RKO (cell line): ENCODE data around the gene ID1.
A peak's percentile ranks its signal among the peaks of the same experiment; 100 is the strongest.
"Not testable (repeated sequence)": the region's sequence is repeated elsewhere in the genome, so short reads cannot be mapped to it uniquely, and the experiment has no call there.

Experiments used
- DNase-seq: peaks from one replicate; pipeline ENCODE4 v3.0.0-alpha.2; 2016; ENCODE audit warnings: low spot score

ID1 gene

GRCh38 chr20:31573555-31574321, 31.4 kb upstream of the ID1 start:
- DNase-seq, result no peak

DNA sequence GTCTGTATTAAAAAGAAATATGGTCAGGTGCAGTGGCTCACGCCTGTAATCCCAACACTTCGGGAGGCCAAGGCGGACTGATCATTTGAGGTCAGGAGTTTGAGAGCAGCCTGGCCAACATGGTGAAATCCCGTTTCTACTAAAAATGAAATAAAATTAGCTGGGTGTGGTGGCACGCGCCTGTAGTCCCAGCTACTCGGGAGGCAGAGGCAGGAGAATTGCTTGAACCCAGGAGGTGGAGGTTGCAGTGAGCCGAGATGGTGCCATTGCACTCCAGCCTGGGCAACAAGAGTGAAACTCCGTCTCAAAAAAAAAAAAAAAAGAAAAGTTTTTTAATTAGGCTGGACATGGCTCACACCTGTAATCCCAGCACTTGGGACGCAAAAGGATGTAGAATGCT, 30.1 kb upstream of the ID1 start:
- DNase-seq, result not testable (repeated sequence)

- DNase-seq, result no peak
Measured at GRCh38 chr20:31576751-31577150, 28.3 kb upstream of the ID1 start.

DNA sequence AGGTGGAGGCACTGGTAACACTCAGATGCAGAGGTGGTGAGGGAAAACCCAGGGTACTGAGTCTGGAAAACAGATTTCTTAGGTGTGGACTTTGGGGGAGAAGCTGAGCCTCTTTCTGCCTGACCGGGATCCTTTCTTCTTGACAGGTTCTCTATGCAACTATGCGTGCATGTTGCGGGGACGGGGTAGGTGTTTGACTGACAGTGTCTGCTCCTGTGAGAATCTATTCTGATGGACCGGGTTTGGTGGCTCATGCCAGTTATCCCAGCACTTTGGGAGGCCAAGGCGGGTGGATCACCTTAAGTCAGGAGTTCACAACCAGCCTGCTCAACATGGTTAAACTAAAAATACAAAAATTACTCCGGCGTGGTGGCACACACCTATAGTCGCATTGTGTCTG, 27.9 kb upstream of the ID1 start:
- DNase-seq, result no peak

DNA sequence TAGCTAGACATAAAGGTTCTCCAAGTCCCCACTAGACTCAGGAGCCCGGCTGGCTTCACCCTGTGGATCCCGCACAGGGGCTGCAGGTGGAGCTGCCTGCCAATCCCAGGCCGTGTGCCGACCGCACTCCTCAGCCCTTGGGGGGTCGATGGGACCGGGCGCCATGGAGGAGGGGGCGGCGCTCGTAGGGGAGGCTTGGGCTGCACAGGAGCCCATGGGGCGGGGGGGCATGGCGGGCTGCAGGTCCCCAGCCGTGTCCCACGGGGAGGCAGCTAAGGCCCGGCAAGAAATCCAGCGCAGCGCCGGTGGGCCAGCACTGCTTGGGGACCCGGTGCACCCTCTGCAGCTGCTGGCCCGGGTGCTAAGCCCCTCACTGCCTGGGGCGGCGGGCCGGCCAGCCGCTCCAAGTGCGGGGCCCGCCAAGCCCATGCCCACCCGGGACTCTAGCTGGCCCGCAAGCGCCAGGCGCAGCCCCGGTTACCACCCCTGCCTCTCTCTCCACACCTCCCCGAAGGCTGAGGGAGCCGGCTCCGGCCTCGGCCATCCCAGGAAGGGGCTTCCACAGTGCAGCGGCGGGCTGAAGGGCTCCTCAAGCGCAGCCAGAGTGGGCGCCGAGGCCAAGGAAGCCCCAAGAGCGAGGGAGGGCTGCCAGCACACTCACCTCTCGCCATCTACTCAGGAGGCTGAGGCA, 26.5 kb upstream of the ID1 start:
- DNase-seq, result no peak

DNA sequence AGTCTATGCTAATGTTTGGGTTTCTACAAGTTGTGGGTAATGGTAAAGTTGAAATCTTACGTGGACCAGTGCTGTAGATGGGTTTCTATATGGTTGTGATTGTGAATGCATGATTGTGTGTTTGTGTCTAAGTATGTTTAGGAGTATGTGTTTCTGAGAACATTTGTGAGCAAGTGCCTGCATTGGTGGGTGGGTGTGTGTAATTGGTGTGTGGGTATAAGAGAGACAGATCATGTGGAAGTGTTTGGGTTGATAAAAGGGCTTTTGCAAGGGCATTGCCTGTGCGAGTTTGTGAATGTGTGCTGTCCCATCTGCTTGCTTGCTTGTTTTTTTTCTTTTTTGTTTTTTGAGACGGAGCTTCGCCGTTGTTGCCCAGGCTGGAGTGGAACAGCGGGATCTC, 25.8 kb upstream of the ID1 start:
- no peak for DNase-seq

GRCh38 chr20:31579941-31580651, 25.0 kb upstream of the ID1 start:
- DNase-seq, result not testable (repeated sequence)

GRCh38 chr20:31580706-31581105, 24.4 kb upstream of the ID1 start:
- no peak for DNase-seq

- no peak for DNase-seq
Measured at GRCh38 chr20:31581391-31581790, 23.7 kb upstream of the ID1 start.

DNA sequence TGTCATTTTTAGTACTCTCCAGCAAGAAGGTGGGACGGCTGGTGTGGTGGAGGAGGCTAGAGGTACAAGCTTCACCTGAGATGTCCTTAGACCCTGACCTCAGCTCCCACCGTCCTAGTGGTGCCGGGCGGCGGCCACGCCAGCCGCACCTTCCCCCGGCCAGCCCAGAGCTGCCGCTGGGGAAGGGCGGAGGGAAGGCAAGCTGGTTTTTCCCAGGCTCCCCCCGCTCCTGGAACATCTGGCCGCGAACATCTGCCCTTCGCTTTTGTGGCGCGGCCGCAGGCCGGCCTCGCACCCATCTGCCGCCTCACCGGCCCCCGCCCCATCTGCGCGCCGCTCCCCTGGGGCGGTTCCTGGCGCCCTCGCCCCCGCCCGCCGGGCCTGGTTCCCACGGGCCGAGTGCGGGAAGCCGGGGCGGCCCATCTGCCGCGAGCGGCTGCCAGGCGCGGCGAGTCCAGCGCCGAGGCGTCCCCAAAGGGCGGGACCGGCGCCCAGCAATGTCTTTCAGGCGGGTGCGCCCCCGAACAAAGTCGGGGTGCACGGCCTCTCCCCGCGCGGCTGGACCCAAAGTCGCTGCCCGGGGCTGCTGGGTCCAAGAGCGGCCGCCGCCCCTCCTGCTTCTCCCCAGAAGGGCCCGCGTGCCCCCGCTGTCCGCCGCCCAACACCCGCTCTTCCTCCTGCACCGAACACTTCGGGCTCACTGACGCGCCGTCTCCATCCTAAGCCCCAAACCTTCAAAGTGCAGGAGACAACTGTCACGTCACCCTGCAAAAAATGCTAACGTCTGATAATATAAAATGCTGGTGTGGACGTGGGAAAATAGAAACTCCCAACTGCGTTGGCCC, 17.3 kb upstream of the ID1 start:
- no peak for DNase-seq

DNA sequence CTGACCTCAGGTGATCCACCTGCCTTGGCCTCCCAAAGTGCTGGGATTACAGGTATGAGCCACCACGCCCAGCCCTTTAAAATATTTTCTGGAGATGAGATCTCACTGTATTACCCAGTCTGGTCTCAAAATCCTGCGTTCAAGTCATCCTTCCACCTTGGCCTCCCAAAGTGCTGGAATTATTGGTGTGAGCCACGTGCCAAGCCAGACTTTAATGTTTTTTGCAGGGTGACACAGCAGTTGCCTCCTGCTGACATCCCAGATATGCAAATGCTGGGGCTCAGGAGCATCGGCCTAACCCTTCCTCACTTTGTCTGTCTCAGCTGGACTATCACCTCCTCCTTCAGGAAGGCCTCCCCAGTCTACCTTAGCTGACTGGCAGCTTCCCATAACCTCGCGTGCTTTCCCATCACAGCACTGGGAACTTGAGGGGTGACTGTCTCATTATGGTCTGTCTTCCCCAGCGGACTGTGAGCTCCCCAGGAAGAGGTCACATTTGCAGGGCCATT, 14.3 kb upstream of the ID1 start:
- no peak for DNase-seq

DNA sequence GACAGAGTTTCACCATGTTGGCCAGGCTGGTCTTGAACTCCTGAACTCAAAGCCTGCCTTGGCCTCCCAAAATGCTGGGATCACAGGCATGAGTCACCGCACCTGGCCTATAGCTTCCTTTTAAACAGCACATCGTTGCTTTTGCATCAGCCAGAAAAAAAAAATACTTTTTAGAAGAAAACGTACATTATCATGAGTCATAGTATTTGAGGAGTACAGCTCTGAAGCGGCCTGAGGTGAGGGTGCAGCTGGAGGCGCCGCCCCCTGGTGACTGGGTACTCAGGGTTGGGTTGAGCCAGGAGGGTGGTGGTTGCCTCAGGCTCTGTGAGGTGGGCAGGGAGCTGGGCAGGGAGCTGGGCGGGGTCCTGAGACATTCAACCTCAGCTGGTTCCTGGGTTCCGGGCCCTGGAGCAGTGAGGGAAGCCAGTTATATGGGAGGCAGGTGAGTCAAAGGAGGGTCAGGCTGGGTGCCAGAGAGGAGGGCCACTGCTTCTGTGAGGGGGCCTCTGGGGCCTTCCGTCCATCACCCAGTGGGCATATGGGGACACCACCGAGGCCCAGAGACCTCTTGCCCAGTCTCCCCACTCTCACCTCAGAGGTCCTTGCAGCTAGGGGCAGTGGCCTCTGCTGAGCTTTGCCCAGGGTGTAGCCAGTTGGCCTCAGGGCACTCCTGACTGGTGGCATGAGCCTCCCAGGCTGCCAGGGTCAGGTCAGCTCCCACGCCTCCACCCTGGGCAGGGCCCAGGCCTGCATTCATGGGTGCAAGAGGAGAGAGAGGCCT, 11.7 kb upstream of the ID1 start:
- DNase-seq, result peak; percentile 91

GRCh38 chr20:31594002-31594557, 11.0 kb upstream of the ID1 start:
- no peak for DNase-seq

GRCh38 chr20:31594558-31595379, 10.3 kb upstream of the ID1 start:
- no peak for DNase-seq

DNA sequence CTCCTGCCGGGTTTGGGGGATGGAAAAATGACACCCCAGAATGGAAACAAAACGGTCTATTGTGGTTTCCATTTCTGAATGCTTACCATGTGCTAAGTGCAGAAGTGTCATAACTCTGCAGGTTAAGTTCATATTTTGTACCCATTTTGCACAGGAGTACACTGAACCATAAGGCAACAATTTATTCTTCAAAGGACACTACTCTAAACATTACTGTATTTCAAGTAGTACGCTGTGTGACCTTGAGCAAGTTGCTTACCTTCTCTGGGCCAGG, 9.8 kb upstream of the ID1 start:
- DNase-seq, result no peak

DNA sequence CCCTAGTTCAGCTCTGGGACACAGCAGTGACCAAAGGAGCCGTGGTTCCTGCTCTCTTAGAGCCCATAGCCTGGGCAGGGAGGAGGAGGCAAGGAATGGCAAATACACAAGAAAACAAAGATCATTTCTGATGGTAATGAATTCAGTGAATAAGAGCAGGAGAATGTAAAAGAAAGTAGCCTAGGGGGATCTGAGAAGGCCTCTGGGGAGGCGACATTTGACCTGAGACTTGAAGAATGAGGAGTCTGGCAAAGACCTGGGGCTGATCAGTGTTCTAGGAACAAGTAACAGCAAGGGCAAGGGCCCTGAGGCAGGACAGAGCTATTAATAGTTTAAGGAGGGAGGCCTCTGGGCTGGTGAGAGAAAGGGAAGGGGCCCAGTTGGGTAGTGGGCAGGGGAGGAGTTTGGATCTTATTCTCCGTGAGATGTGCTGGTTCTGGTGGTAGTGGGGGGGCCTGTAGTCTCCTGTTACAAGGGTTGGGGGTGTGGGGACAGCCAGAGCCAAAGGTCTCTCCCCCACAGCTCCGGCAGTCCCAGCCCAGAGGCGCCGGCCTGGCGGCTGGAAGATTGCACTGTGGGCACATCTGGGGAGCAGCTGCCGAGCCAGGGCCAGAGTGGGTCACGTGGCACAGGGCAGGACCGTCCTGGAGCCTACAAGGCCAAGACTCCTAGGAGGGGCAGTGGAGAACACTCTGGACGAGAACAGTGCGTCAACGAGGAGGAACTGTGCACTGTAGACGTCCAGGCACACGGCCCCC, 9.3 kb upstream of the ID1 start:
- no peak for DNase-seq

GRCh38 chr20:31596412-31596715, 8.7 kb upstream of the ID1 start:
- DNase-seq, result not testable (repeated sequence)

DNA sequence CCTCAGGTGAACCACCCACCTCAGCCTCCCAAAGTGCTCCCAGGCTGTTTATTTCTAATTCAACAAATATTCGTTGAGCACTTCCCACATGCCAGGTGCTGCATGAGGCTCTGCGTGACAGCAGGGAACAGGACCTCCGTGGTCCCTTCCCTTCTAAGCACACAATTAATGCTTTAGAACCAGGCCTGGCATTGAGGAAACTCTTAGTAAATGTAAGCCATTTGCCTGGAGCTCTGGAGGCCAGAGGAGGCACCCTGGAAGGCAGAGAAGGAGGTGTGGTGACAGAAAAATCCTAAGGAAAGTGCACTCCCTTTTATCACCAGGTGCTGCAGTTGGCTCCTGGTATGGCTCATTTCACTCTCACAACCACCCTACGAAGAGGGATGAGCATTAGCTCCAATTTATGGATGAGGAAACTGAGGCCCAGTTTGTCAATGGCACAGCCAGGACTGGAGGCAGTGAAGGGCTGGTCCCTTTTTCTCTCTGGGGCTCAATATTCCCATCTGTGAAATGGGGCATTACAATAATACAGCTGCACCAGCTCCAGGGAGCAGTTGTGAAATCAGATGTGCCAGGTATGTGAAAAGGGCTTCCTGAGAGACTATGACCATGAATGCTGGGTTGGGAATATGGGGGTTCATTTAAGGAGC, 8.1 kb upstream of the ID1 start:
- no peak for DNase-seq

DNA sequence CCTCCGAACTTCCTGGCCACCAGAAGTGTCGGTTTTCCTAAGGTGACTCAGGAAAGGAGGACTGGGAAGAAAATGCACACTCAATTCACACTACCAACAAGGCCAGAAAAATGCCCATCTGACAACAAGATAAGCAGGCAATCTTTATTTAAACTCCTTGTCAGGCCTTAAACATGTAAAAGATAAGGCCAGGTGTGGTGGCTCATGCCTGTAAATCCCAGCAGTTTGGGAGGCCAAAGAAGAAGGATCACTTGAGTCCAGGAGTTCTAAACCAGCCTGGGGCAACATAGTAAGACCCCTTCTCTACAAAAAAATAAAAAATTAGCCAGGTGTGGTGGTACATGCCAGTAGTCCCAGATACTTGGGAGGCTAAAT, 7.6 kb upstream of the ID1 start:
- DNase-seq, result no peak
